BE2C (cell line): ENCODE measurements around the gene STXBP4.

Source experiments
- DNase-seq: peaks from one replicate; pipeline ENCODE4 v3.0.0-alpha.2; 2020
- H3K27me3 ChIP-seq: fragments of 250-450 bp; sonication (Bioruptor Pico); 2 replicates; pipeline ENCODE4 v1.5.1; 2020; ENCODE audit warnings: mild to moderate bottlenecking
- H3K36me3 ChIP-seq: fragments of 250-450 bp; sonication (Bioruptor Pico); 2 replicates; pipeline ENCODE4 v1.5.1; 2020; ENCODE audit warnings: mild to moderate bottlenecking
- H3K4me1 ChIP-seq: fragments of 250-450 bp; sonication (Bioruptor Pico); 2 replicates; pipeline ENCODE4 v1.5.1; 2020
- H3K4me3 ChIP-seq: 2 replicates; pipeline ENCODE4 v1.5.1; 2011; ENCODE audit warnings: low read depth, low read length
- H3K9me3 ChIP-seq: fragments of 250-450 bp; sonication (Bioruptor Pico); 2 replicates; pipeline ENCODE4 v1.5.1; 2020
- TF ChIP-seq, protein P1 (sequence below): IDR thresholded peaks from 2 replicates; pipeline ENCODE4 v1.5.1; 2012; ENCODE audit warnings: mild to moderate bottlenecking, low read depth, low read length

Gene STXBP4

DNA sequence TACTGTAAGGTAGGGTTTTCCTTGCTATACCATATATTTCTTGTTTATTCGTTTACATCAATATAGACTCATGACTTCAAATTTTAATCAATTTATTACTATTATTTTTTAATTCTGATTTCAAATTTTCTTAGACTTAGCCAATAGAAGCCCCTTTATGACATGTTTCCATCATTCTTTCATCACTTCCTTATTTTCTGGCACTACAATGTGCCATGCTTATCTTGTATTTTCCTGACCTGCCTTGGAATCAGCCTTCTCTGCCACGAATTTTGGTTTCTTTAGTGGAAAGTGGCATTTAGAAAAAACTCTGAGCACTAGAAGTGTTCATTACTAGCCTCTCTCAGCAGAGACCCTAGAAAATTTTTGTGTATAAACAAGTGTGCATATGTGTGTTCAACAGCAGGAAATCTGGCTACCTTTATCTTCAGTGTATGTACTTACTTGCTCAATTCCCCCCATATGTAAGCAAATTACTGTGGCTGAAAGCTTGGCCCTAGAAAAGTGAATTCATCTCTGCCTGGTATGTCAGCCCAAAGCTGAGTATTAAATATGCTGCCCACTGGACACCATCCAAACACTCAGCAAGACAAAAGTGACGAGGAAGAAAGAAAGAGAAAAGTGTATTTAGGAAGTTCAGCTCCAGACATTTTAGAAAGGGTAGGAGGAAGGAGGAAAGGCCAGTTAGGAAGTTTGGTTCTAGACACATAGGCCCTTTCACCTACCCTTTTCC, 4.0 kb downstream of the STXBP4 start:
- no peak for DNase-seq

DNA sequence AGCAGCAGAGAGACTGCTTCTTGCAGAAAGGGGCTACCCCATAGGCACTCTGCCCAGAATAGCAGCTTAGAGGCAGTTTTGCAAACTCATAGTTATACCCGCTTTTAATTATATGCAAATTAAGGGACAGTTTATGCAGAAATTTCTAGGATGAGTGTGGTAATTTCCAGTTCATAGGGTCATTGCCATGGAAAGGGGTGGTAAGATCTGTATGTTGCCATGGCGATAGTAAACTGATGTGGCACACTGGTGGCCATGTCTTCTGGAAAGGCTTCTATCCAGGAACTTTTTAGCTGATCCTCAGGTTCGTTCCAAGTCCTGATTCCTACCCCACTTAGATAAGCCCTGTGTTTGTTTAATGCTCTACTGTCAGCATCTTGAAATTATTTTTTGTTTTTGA, 6.2 kb downstream of the STXBP4 start:
- DNase-seq = no peak
- TF ChIP-seq, protein P1, sequence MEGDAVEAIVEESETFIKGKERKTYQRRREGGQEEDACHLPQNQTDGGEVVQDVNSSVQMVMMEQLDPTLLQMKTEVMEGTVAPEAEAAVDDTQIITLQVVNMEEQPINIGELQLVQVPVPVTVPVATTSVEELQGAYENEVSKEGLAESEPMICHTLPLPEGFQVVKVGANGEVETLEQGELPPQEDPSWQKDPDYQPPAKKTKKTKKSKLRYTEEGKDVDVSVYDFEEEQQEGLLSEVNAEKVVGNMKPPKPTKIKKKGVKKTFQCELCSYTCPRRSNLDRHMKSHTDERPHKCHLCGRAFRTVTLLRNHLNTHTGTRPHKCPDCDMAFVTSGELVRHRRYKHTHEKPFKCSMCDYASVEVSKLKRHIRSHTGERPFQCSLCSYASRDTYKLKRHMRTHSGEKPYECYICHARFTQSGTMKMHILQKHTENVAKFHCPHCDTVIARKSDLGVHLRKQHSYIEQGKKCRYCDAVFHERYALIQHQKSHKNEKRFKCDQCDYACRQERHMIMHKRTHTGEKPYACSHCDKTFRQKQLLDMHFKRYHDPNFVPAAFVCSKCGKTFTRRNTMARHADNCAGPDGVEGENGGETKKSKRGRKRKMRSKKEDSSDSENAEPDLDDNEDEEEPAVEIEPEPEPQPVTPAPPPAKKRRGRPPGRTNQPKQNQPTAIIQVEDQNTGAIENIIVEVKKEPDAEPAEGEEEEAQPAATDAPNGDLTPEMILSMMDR = no peak
- peaks cover 20% of the 10 kb centered on the region for H3K4me1 ChIP-seq
- no peaks in the 10 kb centered on the region for H3K9me3 ChIP-seq
- no peaks in the 10 kb centered on the region for H3K27me3 ChIP-seq
- H3K36me3 ChIP-seq = no peaks in the 10 kb centered on the region
- H3K4me3 ChIP-seq = no peak overlapping the region

More for the DNA sequence above, 4.0 kb downstream of the STXBP4 start:
- TF ChIP-seq, protein P1 = no peak
- Histone ChIP-seq H3K4me3 (no peak overlapping the region), H3K36me3 (no peaks in the 10 kb centered on the region), H3K27me3 (no peaks in the 10 kb centered on the region), H3K4me1 (peaks cover 20% of the 10 kb centered on the region), H3K9me3 (no peaks in the 10 kb centered on the region)

DNA sequence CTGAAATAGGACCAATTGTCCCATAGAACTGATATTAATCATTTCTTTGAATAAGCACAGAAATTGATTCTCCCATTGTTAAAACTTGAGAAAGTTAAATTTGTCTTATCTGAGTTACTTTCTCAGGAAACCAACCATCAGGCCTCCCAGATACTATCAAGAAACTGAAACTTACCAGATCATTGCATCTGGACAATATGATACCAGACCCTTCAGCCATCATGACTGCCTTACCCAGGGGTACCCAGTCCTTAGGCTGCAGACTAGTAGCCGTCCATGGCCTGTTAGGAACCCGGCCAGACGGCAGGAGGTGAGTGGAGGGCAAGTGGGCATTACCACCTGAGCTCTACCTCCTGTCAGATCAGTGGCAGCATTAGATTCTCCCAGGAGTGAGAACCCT, 7.8 kb downstream of the STXBP4 start:
- Histone ChIP-seq H3K4me1 (peaks cover 20% of the 10 kb centered on the region), H3K27me3 (no peaks in the 10 kb centered on the region), H3K9me3 (no peaks in the 10 kb centered on the region), H3K36me3 (no peaks in the 10 kb centered on the region), H3K4me3 (no peak overlapping the region)
- TF ChIP-seq, protein P1 = no peak
- no peak for DNase-seq

DNA sequence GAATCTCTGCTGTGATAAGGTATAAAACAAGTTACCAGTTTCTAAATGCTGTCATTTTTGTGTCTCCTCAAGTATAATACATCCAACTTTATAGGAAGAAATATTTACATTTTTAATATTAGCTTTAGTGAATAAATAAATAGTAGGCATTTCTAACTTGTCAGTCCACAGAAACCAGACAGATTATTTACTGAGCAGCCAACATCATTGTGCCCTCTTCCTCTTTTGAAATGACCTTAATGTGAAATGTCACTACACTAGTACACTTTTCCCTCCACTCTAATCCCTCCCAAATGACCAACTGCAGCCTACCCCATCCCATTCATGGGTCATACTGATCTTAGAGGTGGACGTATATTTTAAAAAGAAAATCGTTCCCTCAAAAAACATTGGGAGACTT, 9.2 kb downstream of the STXBP4 start:
- no peak for DNase-seq
- H3K36me3 ChIP-seq = no peaks in the 10 kb centered on the region
- peaks cover 17% of the 10 kb centered on the region for H3K4me1 ChIP-seq
- no peak overlapping the region for H3K4me3 ChIP-seq
- TF ChIP-seq, protein P1 = no peak
- no peaks in the 10 kb centered on the region for H3K9me3 ChIP-seq
- no peaks in the 10 kb centered on the region for H3K27me3 ChIP-seq

DNA sequence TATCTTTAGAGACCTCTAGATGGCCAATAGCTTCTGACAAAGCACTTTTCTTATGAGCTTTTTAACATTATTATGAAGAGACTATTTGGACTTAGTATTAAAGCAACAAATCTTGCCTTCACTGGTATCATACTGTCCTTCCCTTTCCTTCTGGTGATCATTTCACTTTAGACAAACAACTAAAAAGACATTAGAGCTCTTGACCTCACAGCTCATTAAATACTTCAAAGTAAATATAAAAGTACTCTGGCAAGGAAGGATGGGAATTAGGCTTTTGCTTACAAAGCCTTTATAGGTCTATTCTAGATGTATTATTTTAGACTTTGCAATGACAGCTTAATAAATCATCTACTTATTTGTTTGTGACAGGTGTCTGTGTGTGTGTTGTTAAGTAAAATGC, 11.1 kb downstream of the STXBP4 start:
- H3K36me3 ChIP-seq = no peaks in the 10 kb centered on the region
- peaks cover 12% of the 10 kb centered on the region for H3K4me1 ChIP-seq
- H3K4me3 ChIP-seq = no peak overlapping the region
- DNase-seq = no peak
- H3K27me3 ChIP-seq = no peaks in the 10 kb centered on the region
- TF ChIP-seq, protein P1 = no peak
- no peaks in the 10 kb centered on the region for H3K9me3 ChIP-seq

DNA sequence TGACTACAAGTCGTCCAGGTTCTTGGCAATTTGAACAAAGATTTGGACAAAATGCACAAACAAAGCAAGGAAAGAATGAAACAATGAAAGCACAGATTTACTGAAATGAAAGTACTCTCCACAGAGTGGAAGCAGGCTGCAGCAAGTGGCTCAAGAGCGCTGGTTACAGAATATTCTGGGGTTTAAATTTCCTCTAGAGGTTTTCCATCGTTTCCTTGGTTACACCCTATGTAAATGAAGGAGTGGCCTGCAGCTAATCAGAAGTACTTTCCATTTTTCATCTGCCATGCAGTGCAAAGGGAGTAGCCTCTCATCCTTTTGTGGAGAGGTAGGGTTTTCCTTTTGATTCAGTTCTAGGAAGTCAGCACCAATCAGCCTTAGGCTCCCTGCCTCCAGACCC, 11.8 kb downstream of the STXBP4 start:
- no peaks in the 10 kb centered on the region for H3K27me3 ChIP-seq
- no peak overlapping the region for H3K4me3 ChIP-seq
- H3K36me3 ChIP-seq = no peaks in the 10 kb centered on the region
- TF ChIP-seq, protein P1 = no peak
- no peaks in the 10 kb centered on the region for H3K9me3 ChIP-seq
- H3K4me1 ChIP-seq = peaks cover 7% of the 10 kb centered on the region; the same call in 1 of the 2 replicates
- no peak for DNase-seq
